ENCODE measurements around the gene BCAS4. TPM values are rescaled to one million over a fixed set of nuclear protein-coding genes. Genes with fewer than 3 reads are reported as not detected.

The BCAS4 gene
- polyA plus RNA-seq (2012; ENCODE audit: low read depth, missing spikeins): 77.5 TPM

GRCh38 chr20:50794846-50795634 is at the start of gene BCAS4:
TSS of gene BCAS4 (plus strand) at chr20:50795061. CDS start at chr20:50795084, 23 bp downstream.
- TF ChIP-seq POU2F2 (IDR thresholded peaks at IDR 0.05; ENCODE audit: low read depth, low read length): peak; percentile 39; the same call in 1 of the 2 replicates
- TF ChIP-seq POLR2A (IDR thresholded peaks at IDR 0.05; ENCODE audit: low read depth, low read length): no peak
- TF ChIP-seq PAX5 (IDR thresholded peaks at IDR 0.05; ENCODE audit: insufficient read depth, low read length, severe bottlenecking): peak; percentile 92
- TF ChIP-seq POLR2AphosphoS5 (IDR thresholded peaks at IDR 0.05; ENCODE audit: low read depth, low read length): no peak; the same call in 1 of the 2 replicates
- no peak for TF ChIP-seq SPI1 (IDR thresholded peaks at IDR 0.05; ENCODE audit: low read depth, low read length)
- DNase-seq (ENCODE audit: insufficient read length, low spot score) (peak; percentile 89), FAIRE-seq (peak; percentile 88)

GRCh38 chr20:50745634-50746137 is 49.2 kb upstream of the BCAS4 start:
- FAIRE-seq: no peak
- DNase-seq (ENCODE audit: insufficient read length, low spot score): no peak
- no peak for TF ChIP-seq POLR2AphosphoS5 (IDR thresholded peaks at IDR 0.05; ENCODE audit: low read depth, low read length)
- no peak for TF ChIP-seq TAF1 (IDR thresholded peaks at IDR 0.05; ENCODE audit: low read depth, low read length)

GRCh38 chr20:50746138-50746940 is 48.5 kb upstream of the BCAS4 start:
- no peak for FAIRE-seq
- no peak for DNase-seq (ENCODE audit: insufficient read length, low spot score)
- no peak for TF ChIP-seq POLR2AphosphoS5 (IDR thresholded peaks at IDR 0.05; ENCODE audit: low read depth, low read length)
- no peak for TF ChIP-seq PAX5 (IDR thresholded peaks at IDR 0.05; ENCODE audit: insufficient read depth, low read length, severe bottlenecking)
- no peak for TF ChIP-seq SPI1 (IDR thresholded peaks at IDR 0.05; ENCODE audit: low read depth, low read length)
- TF ChIP-seq TAF1 (IDR thresholded peaks at IDR 0.05; ENCODE audit: low read depth, low read length): no peak
- no peak for TF ChIP-seq POU2F2 (IDR thresholded peaks at IDR 0.05; ENCODE audit: low read depth, low read length)
- no peak for TF ChIP-seq POLR2A (IDR thresholded peaks at IDR 0.05; ENCODE audit: low read depth, low read length)

DNA sequence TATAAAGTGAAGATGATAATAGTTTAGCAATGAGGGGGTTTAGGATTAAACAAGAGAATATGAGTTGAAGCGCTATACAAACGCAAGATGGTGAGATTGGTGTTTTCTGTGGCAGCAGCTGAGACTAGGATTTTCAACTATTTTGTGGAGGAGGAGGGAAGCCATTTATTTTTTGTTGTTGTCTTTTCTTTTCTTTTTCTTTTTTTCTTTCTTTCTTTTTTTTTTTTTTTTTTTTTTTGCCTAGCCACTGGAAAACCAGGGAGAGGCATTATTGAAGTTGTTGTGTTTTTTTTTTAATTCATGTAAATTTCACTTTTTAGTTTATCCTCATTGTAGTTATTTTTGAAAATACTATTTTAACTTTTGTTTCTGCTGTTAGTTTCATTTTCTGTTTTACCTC is 47.6 kb upstream of the BCAS4 start:
- no peak for TF ChIP-seq SPI1 (IDR thresholded peaks at IDR 0.05; ENCODE audit: low read depth, low read length)
- TF ChIP-seq POLR2AphosphoS5 (IDR thresholded peaks at IDR 0.05; ENCODE audit: low read depth, low read length): no peak
- TF ChIP-seq POU2F2 (IDR thresholded peaks at IDR 0.05; ENCODE audit: low read depth, low read length): no peak
- TF ChIP-seq PAX5 (IDR thresholded peaks at IDR 0.05; ENCODE audit: insufficient read depth, low read length, severe bottlenecking): no peak
- TF ChIP-seq POLR2A (IDR thresholded peaks at IDR 0.05; ENCODE audit: low read depth, low read length): no peak
- no peak for TF ChIP-seq TAF1 (IDR thresholded peaks at IDR 0.05; ENCODE audit: low read depth, low read length)
- FAIRE-seq (no peak), DNase-seq (ENCODE audit: insufficient read length, low spot score) (no peak)

DNA sequence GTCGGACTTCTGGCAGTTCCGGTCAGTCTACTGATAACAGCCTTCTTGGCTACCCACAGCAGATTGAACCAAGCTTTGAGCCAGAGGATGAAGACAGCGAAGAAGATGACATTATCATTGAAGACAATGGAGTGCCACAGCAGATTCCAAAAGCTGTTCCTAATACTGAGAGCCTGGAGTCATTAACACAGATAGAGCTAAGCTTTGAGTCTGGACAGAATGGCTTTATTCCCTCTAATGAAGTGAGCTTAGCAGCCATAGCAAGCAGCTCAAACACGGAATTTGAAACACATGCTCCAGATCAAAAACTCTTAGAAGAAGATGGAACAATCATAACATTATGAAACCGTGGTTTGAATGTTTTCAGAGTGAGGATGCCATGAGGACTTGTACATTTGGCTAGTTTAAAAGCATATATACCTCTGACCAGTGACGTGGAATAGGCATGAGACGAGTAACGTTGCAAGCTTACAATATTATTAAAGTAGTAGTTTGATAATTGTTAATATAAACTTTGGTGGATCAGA is 44.7 kb upstream of the BCAS4 start:
- TF ChIP-seq POLR2AphosphoS5 (IDR thresholded peaks at IDR 0.05; ENCODE audit: low read depth, low read length) (no peak), TAF1 (IDR thresholded peaks at IDR 0.05; ENCODE audit: low read depth, low read length) (no peak), PAX5 (IDR thresholded peaks at IDR 0.05; ENCODE audit: insufficient read depth, low read length, severe bottlenecking) (no peak), POU2F2 (IDR thresholded peaks at IDR 0.05; ENCODE audit: low read depth, low read length) (no peak), SPI1 (IDR thresholded peaks at IDR 0.05; ENCODE audit: low read depth, low read length) (no peak), POLR2A (IDR thresholded peaks at IDR 0.05; ENCODE audit: low read depth, low read length) (no peak)
- DNase-seq (ENCODE audit: insufficient read length, low spot score): no peak
- no peak for FAIRE-seq

DNA sequence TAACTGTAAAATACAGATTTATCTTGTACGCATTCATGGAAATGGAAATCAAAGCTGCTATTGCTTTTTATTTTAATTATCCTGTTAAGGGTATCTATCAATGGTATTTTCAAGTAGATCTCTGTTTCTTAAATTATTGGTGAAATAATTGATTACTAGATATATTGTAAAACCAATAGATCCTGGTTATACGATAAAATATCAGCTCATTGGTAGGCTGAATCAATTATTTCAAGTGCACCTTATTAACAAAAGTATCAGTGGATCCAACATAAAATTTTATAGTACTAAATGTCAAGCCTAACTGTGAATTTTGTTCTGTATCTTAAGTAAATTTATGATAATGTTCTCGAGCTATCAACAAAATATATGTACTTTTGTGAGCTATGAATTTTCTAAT is 41.7 kb upstream of the BCAS4 start:
- TF ChIP-seq POLR2A (IDR thresholded peaks at IDR 0.05; ENCODE audit: low read depth, low read length) (no peak), PAX5 (IDR thresholded peaks at IDR 0.05; ENCODE audit: insufficient read depth, low read length, severe bottlenecking) (no peak), POU2F2 (IDR thresholded peaks at IDR 0.05; ENCODE audit: low read depth, low read length) (no peak), POLR2AphosphoS5 (IDR thresholded peaks at IDR 0.05; ENCODE audit: low read depth, low read length) (no peak), SPI1 (IDR thresholded peaks at IDR 0.05; ENCODE audit: low read depth, low read length) (no peak), TAF1 (IDR thresholded peaks at IDR 0.05; ENCODE audit: low read depth, low read length) (no peak)
- DNase-seq (ENCODE audit: insufficient read length, low spot score) (no peak), FAIRE-seq (no peak)

DNA sequence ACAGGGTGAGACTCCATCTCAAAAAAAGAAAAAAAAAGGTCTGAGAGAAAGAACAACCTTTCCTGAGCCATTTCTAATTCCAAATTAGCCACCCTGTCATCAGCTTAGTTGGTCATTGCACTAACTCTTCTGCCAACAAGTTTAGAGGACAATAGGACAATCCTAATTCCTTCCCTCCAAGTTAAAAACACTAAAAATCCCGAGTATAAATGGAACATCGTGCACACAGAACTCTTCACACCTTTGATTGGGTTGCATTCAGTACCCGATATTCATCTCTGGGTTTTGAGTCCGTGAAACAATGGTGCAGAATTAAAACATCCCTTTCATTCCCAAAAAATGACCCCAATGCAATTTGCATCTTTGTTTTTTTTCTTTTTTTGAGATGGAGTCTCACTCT is 40.4 kb upstream of the BCAS4 start:
- TF ChIP-seq POU2F2 (IDR thresholded peaks at IDR 0.05; ENCODE audit: low read depth, low read length) (no peak), SPI1 (IDR thresholded peaks at IDR 0.05; ENCODE audit: low read depth, low read length) (no peak), PAX5 (IDR thresholded peaks at IDR 0.05; ENCODE audit: insufficient read depth, low read length, severe bottlenecking) (no peak), TAF1 (IDR thresholded peaks at IDR 0.05; ENCODE audit: low read depth, low read length) (no peak), POLR2AphosphoS5 (IDR thresholded peaks at IDR 0.05; ENCODE audit: low read depth, low read length) (no peak), POLR2A (IDR thresholded peaks at IDR 0.05; ENCODE audit: low read depth, low read length) (no peak)
- FAIRE-seq: no peak
- no peak for DNase-seq (ENCODE audit: insufficient read length, low spot score)

- no peak for TF ChIP-seq POLR2AphosphoS5 (IDR thresholded peaks at IDR 0.05; ENCODE audit: low read depth, low read length)
- no peak for TF ChIP-seq PAX5 (IDR thresholded peaks at IDR 0.05; ENCODE audit: insufficient read depth, low read length, severe bottlenecking)
- no peak for TF ChIP-seq TAF1 (IDR thresholded peaks at IDR 0.05; ENCODE audit: low read depth, low read length)
- no peak for TF ChIP-seq SPI1 (IDR thresholded peaks at IDR 0.05; ENCODE audit: low read depth, low read length)
- no peak for TF ChIP-seq POLR2A (IDR thresholded peaks at IDR 0.05; ENCODE audit: low read depth, low read length)
- no peak for TF ChIP-seq POU2F2 (IDR thresholded peaks at IDR 0.05; ENCODE audit: low read depth, low read length)
- DNase-seq (ENCODE audit: insufficient read length, low spot score) (no peak), FAIRE-seq (no peak)
These were observed 38.4 kb upstream of the BCAS4 start for GRCh38 chr20:50756447-50756846.

DNA sequence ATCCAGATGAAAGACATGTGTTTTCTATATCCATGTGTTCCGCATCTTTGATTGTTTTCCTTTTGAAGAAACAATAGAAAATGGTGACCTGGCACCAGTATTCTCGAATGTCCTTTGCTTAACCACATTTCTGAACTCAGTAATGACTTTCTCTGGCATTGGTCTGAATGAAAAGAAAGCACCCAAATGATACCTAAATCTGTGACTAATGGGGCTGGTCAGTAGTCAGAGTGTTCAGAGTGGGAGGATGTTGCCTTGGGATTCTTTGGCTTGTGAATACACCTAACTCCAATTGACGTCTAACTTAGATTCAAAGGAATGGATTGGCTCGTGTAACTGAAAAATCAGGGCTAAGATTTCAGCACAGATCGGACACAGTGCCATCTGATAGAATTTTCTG is 36.4 kb upstream of the BCAS4 start:
- FAIRE-seq: no peak
- no peak for TF ChIP-seq SPI1 (IDR thresholded peaks at IDR 0.05; ENCODE audit: low read depth, low read length)
- TF ChIP-seq POLR2A (IDR thresholded peaks at IDR 0.05; ENCODE audit: low read depth, low read length): no peak
- TF ChIP-seq PAX5 (IDR thresholded peaks at IDR 0.05; ENCODE audit: insufficient read depth, low read length, severe bottlenecking): no peak
- no peak for TF ChIP-seq TAF1 (IDR thresholded peaks at IDR 0.05; ENCODE audit: low read depth, low read length)
- no peak for TF ChIP-seq POU2F2 (IDR thresholded peaks at IDR 0.05; ENCODE audit: low read depth, low read length)
- TF ChIP-seq POLR2AphosphoS5 (IDR thresholded peaks at IDR 0.05; ENCODE audit: low read depth, low read length): no peak
- DNase-seq (ENCODE audit: insufficient read length, low spot score): no peak
